Suprapubic skin (tissue), 4 donors: ENCODE data around the gene NANS.

Source experiments
- CTCF ChIP-seq, 2 donors: fragments of 200-600 bp in 1 of 2; fragments of 450-650 bp in 1 of 2; sonication (generic) in 1 of 2; IDR thresholded peaks; one replicate each; pipeline ENCODE4 v1.5.1; 2016 to 2019; ENCODE audit warnings: antibody characterized with exemption in 2 of 2, mild to moderate bottlenecking in 1 of 2, moderate library complexity in 1 of 2
- EP300 ChIP-seq: sonication (generic); formaldehyde crosslinking; IDR thresholded peaks from one replicate; pipeline ENCODE4 v1.6.1; 2017; ENCODE audit warnings: antibody characterized with exemption
- POLR2A ChIP-seq, 2 donors: fragments of 450-650 bp; IDR thresholded peaks; one replicate each; pipeline ENCODE4 v1.6.1; 2017; ENCODE audit warnings: antibody characterized with exemption in 2 of 2, mild to moderate bottlenecking in 2 of 2, moderate library complexity in 2 of 2
- POLR2AphosphoS5 ChIP-seq, 3 donors: sonication (generic); formaldehyde crosslinking; IDR thresholded peaks; one replicate each; pipeline ENCODE4 v1.6.1; 2017; ENCODE audit warnings: antibody characterized with exemption in 3 of 3

DNA sequence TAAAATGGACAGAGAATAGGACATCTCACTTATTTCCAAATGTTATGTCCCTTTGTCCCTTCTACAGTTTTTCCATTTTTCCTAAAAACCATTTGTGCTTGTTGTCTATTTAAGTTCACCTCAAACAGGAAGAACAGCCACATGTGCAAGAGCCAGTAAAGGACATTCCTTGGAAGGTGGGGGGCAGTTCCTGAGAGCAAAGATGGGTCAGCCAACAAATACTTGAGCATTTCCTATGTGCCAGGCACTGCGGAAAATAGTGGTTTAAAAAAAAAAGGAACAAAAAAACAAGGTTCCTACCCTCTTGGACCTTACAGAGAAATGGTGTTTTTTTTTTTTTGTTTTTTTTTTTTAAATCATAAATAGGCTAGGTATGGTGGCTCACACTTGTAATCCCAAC, 46.6 kb upstream of the NANS start:
- TF ChIP-seq CTCF (IDR thresholded peaks at IDR 0.05) (no peak), POLR2A (IDR thresholded peaks at IDR 0.05) (no peak), EP300 (no peak), POLR2AphosphoS5 (IDR thresholded peaks at IDR 0.05) (no peak)
